Measurements from ENCODE around the gene FGF6.
"Not testable (repeated sequence)": the region's sequence is repeated elsewhere in the genome, so short reads cannot be mapped to it uniquely, and the experiment has no call there.

The FGF6 gene, protein sequence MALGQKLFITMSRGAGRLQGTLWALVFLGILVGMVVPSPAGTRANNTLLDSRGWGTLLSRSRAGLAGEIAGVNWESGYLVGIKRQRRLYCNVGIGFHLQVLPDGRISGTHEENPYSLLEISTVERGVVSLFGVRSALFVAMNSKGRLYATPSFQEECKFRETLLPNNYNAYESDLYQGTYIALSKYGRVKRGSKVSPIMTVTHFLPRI

GRCh38 chr12:4445156-4446101 is at the start of gene FGF6:
FGF6 (minus strand) TSS chr12:4445815; CDS start chr12:4445570, 245 bp downstream.
- no peak for FAIRE-seq

- FAIRE-seq: no peak
These were observed 45.4 kb upstream of the FGF6 start for GRCh38 chr12:4490973-4491372.

DNA sequence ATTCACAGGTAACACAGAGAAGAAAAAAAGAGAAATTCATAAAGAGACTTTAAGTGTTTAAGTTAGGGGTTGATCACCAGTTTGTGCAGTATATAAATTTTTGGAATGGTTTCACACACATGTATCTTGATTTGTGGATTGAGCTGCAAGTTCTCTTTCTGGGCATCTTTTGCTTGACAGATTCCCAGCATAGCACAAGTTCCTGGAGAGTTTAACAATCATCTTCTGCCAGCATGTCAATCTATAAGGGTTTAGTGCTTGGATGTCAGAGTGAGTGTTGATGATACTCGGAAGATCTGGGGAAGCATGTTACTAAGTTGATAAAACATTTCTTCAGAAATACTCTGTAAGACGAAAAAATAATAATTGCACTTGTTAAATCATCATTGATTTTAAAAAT is 43.9 kb upstream of the FGF6 start:
- no peak for FAIRE-seq

DNA sequence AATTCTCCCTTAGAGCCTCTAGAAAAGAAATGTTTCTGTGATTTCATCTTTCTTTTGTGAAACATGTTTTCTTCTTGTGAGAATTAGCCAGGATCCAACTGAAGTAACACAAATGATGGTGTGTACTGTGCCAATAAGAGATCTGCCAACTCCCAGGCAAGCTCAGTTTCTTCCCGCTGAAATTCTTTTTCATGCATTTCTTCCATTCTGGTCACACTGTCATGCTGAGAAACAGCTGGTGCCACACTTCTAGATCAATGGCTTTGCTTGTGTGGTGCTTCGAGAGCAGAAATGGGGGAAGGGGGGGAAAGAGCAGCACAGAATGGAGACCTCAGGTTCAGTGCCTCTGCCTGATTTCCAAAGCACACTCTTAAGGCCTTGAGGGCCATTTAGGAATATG is 41.4 kb upstream of the FGF6 start:
- no peak for FAIRE-seq

DNA sequence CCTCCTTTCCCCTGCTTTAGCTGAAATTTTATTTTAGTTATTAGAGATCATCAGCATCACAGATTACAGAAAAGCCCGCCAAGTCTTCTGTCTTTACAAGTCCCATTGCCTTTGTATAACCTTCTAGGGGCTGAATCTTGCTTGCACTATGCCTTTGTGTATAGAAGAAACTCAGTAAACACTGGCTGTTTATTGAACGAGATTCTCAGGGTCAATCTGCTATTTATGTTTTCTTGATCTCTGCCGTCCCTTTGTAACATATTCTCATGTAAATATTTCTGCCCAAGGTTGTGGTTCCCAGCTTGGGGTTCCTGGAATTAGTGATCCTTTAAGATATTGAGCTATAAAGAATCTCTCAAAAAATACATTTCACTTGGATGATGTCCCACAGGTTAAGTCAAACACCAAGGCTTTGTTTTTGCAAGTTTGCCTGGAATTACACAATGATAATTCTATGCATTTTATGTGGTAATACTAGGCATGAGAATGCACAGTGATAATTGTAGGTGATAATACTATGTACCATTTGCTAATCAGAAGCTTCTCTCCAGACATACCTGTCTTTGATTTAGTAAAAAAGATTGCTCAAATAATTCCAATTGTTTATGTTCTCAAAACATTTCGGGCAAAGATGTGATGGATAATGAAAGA is 40.6 kb upstream of the FGF6 start:
- no peak for FAIRE-seq

GRCh38 chr12:4483885-4484823 is 38.5 kb upstream of the FGF6 start:
- FAIRE-seq: no peak

GRCh38 chr12:4482936-4483335 is 37.3 kb upstream of the FGF6 start:
- no peak for FAIRE-seq

GRCh38 chr12:4478933-4479332 is 33.3 kb upstream of the FGF6 start:
- no peak for FAIRE-seq

DNA sequence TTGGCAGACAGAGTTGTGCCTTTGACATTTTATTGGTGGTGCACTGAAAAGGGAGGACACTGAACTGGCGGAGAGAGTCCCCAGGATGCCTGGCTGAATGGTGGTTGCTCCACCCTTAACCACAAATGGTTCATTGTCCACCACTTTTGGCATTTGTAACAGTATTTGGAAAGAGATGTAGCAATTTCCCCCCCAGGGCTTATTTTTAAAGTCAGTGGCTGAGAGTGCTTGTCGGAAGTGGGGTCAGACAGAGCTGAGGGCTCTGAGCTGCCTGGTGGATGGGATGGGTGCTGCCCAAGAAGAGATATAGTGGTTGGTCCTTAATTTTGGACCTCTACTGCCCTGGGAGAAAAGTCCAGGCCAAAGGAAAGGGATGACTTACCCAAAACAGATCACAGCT is 31.5 kb upstream of the FGF6 start:
- no peak for FAIRE-seq

- FAIRE-seq: no peak
These were observed 26.4 kb upstream of the FGF6 start for GRCh38 chr12:4472046-4472445.

- FAIRE-seq: no peak
These were observed 25.6 kb upstream of the FGF6 start for GRCh38 chr12:4471256-4471655.

- no peak for FAIRE-seq
These were observed 23.4 kb upstream of the FGF6 start for GRCh38 chr12:4468994-4469393.

GRCh38 chr12:4460761-4461160 is 15.1 kb upstream of the FGF6 start:
- no peak for FAIRE-seq

DNA sequence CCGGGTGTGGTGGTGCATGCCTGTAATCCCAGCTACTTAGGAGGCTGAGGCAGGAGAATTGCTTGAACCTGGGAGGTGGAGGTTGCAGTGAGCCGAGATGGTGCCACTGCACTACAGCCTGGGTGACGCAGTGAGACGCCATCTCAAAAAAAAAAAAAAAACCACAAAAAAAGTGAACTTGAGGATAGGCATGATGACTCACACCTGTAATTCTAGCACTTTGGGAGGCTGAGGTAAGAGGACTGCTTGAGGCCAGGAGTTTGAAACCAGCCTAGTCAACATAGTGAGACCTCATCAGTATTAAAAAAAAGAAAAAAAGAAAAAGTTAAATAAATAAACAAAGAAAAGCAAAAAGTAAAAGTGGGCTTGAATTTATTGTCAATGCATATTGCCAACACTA is 10.2 kb upstream of the FGF6 start:
- not testable (repeated sequence) for FAIRE-seq

- FAIRE-seq: no peak
These were observed 8.8 kb upstream of the FGF6 start for GRCh38 chr12:4454315-4454860.

GRCh38 chr12:4451694-4452093 is 6.1 kb upstream of the FGF6 start:
- no peak for FAIRE-seq

- FAIRE-seq: no peak
These were observed 5.0 kb upstream of the FGF6 start for GRCh38 chr12:4450551-4451112.

- FAIRE-seq: no peak
These were observed 4.2 kb upstream of the FGF6 start for GRCh38 chr12:4449851-4450221.

- FAIRE-seq: no peak
These were observed 3.6 kb upstream of the FGF6 start for GRCh38 chr12:4448943-4449850.

DNA sequence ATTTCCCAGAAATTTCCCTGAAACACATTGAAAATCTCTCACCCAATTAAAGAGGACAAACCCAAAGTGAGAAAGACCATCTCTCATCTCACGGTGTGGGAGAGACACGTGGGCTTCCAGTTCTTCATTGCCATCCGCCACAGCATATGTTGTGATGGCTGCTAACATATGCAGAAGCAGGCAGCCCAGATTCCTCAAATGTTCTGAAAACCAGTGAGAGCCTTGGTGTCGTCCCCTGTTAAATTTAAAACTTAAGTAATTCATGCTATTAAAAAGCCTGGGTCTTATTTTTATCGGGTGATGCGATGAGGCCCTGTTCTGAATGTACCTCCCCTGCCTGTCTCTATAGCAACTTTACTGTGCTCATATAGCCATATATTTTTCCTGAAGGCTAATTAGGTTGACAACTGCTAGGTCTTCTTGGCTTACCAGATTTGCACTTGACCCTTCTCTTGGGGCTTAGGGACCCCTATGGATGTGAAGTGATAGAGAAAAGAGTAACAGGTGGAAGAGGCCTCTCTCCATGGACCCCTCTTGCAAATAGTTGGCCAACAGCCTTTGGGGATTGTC is 2.8 kb upstream of the FGF6 start:
- no peak for FAIRE-seq

GRCh38 chr12:4447151-4447550 is 1.5 kb upstream of the FGF6 start:
- FAIRE-seq: no peak
